ENCODE measurements around the gene DGKE. TPM values are rescaled to one million over a fixed set of nuclear protein-coding genes. Genes with fewer than 3 reads are reported as not detected.

Gene DGKE
- total and polyA plus RNA-seq, 2 of the 8 experiments (the other 6 are each of a cell fraction or from before 2014, with no cell fraction given), result 1.7 to 7.4 TPM

DNA sequence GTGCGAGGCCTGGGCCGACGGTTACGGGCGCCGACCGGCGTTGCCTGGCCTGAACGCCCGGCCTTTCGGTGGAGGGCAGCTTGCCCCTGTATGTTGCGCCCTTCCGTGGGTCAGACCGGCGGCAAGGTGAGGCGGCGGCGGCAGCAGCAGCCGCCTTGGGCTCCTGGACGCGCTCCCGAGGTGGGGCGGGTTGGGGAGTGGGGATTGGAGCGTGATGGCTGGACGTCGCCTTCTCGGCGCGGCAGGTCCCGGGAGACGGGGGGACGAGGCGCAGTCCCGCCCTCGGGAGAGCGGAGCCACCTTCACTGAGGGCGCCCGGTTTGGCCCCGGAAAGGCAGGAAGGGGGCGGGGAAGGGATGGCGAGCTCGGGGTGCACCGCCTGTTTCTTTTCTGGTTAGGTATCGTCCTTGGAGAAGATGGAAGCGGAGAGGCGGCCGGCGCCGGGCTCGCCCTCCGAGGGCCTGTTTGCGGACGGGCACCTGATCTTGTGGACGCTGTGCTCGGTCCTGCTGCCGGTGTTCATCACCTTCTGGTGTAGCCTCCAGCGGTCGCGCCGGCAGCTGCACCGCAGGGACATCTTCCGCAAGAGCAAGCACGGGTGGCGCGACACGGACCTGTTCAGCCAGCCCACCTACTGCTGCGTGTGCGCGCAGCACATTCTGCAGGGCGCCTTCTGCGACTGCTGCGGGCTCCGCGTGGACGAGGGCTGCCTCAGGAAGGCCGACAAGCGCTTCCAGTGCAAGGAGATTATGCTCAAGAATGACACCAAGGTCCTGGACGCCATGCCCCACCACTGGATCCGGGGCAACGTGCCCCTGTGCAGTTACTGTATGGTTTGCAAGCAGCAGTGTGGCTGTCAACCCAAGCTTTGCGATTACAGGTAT, 671 bp downstream of the DGKE start:
- Histone ChIP-seq H2BK120ac (replicated peaks; ENCODE audit: low read depth, low read length) (no peak overlapping the region), H4K8ac (ENCODE audit: extremely low read depth, insufficient read depth, low read length) (peak overlapping the region; percentile 82; the same call in 1 of the 2 replicates), H2AK5ac (ENCODE audit: low read depth, low read length) (no peak overlapping the region), H2AFZ (ENCODE audit: low read length) (peak overlapping the region; percentile 93; the same call in 1 of the 2 replicates), H2BK20ac (ENCODE audit: low read length) (no peak overlapping the region), H3K79me1 (ENCODE audit: low read depth, low read length) (no peaks in the 10 kb centered on the region; the same call in 1 of the 2 replicates), H3K27me3 (replicated peaks in 1 of 4; ENCODE audit: control insufficient read depth in 3 of 4, extremely low read depth in 1 of 4, insufficient read depth in 3 of 4, low read length in 3 of 4) (peaks cover 0 to 8% (median 6%) of the 10 kb centered on the region in 4 experiments; a peak in 6 of 7 replicates), H2BK15ac (ENCODE audit: low read length) (peak overlapping the region; percentile 97; the same call in 1 of the 2 replicates), H4K91ac (replicated peaks; ENCODE audit: insufficient read length, low read length) (no peak overlapping the region), H4K5ac (ENCODE audit: insufficient read length, low read depth, low read length) (no peak overlapping the region), H3K9ac (replicated peaks in 1 of 4; ENCODE audit: extremely low read depth in 1 of 4, low read depth in 3 of 4, low read length in 3 of 4) (peak overlapping the region in 3 of 4 experiments; percentile 11 to 38 (median 34); a peak in 5 of 7 replicates), H3K9me3 (ENCODE audit: insufficient read depth in 2 of 2, low read depth in 1 of 2, low read length in 1 of 2) (no peaks in the 10 kb centered on the region; a peak in 1 of 4 replicates), H2BK5ac (ENCODE audit: low read depth, low read length) (peak overlapping the region; percentile 8; the same call in 1 of the 2 replicates), H3K56ac (replicated peaks; ENCODE audit: insufficient read length, low read depth, low read length) (no peak overlapping the region), H2BK12ac (ENCODE audit: low read depth, low read length) (no peak overlapping the region; the same call in 1 of the 2 replicates), H3K4me3 (ENCODE audit: extremely low read depth in 1 of 4, insufficient read depth in 2 of 4, low read depth in 3 of 4, low read length in 4 of 4) (peak overlapping the region; percentile 59 to 77 (median 74)), H3K27ac (ENCODE audit: low read depth, low read length) (no peak overlapping the region), H3K79me2 (ENCODE audit: control insufficient read depth in 1 of 2, insufficient read depth in 2 of 2, low read length in 2 of 2) (peaks cover 0 to 8% of the 10 kb centered on the region in 2 experiments; a peak in 1 of 4 replicates), H4K20me1 (replicated peaks in 1 of 2; ENCODE audit: control insufficient read depth in 1 of 2, insufficient read depth in 2 of 2, low read length in 2 of 2) (peaks cover 0 to 12% of the 10 kb centered on the region in 2 experiments), H3K23ac (ENCODE audit: insufficient read length) (no peak overlapping the region), H3K4me1 (replicated peaks in 1 of 4; ENCODE audit: control insufficient read depth in 3 of 4, insufficient read depth in 4 of 4, low read length in 3 of 4) (peaks cover 0 to 9% (median 5%) of the 10 kb centered on the region in 4 experiments; a peak in 5 of 7 replicates), H3K4ac (replicated peaks; ENCODE audit: insufficient read length, low read depth, low read length) (no peak overlapping the region), H3K18ac (ENCODE audit: extremely low read depth, low read length) (peak overlapping the region; percentile 65; the same call in 1 of the 2 replicates), H3K36me3 (ENCODE audit: control insufficient read depth in 2 of 4, insufficient read depth in 4 of 4, low read length in 3 of 4) (no peaks in the 10 kb centered on the region; a peak in 1 of 8 replicates), H3K14ac (ENCODE audit: insufficient read length) (no peak overlapping the region), H3K23me2 (ENCODE audit: low read depth, low read length) (peaks cover 18% of the 10 kb centered on the region), H3K4me2 (ENCODE audit: insufficient read depth in 1 of 2, low read depth in 2 of 2, low read length in 2 of 2) (peak overlapping the region; percentile 66 to 98)
- DNase-seq (ENCODE audit: low read depth in 1 of 2, low spot score in 2 of 2) (peak; percentile 21 to 82), FAIRE-seq (no peak)
- ChIA-PET POLR2A (ENCODE audit: partially characterized antibody) (interaction anchor here (0.6 to 2.2 kb wide), 9 partner anchors 8 to 208 kb away, joined by 3 to 9 read pairs (median 3); partner anchors contain the start of gene TRIM25), CTCF (ENCODE audit: partially characterized antibody) (interaction anchor here (1.0 to 4.4 kb wide), 4 partner anchors 10 to 174 kb away, joined by 3 to 18 read pairs (median 4); no protein-coding TSS in a partner anchor)
- WGBS, 2 experiments (ENCODE audit: extremely low coverage in 1 of 2, insufficient coverage in 1 of 2, insufficient read length in 1 of 2, insufficient replicate concordance in 2 of 2, low coverage in 1 of 2, low lambda C conversion rate in 2 of 2, missing lambda C conversion rate in 1 of 2), result 5% methylated on average over 50 of the region's 81 CpGs; no CpG with 5 or more reads in 1 of the 2 experiments
- TF ChIP-seq, protein P1, sequence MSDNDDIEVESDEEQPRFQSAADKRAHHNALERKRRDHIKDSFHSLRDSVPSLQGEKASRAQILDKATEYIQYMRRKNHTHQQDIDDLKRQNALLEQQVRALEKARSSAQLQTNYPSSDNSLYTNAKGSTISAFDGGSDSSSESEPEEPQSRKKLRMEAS (IDR thresholded peaks at IDR 0.05), result peak; percentile 43; the same call in 1 of the 2 replicates
- peak; percentile 45 for TF ChIP-seq ASH2L (IDR thresholded peaks at IDR 0.05; ENCODE audit: low read length)
- TF ChIP-seq FOSL1 (IDR thresholded peaks at IDR 0.05; ENCODE audit: insufficient read depth, low read depth, low read length), result no peak
- TF ChIP-seq POU5F1 (IDR thresholded peaks at IDR 0.05; ENCODE audit: low read depth, low read length), result no peak
- peak; percentile 22 for TF ChIP-seq EZH2 (IDR thresholded peaks at IDR 0.05; ENCODE audit: low read depth, low read length, severe bottlenecking)
- no peak; the same call in 1 of the 2 replicates for TF ChIP-seq KDM1A (IDR thresholded peaks at IDR 0.05; ENCODE audit: borderline replicate concordance, low read length)
- TF ChIP-seq YY1 (IDR thresholded peaks at IDR 0.05; ENCODE audit: low read depth, low read length), result 0 out of 2 replicates have a peak, but pooled peaks have one; percentile 5
- TF ChIP-seq CREB1 (IDR thresholded peaks at IDR 0.05), result 0 out of 2 replicates have a peak, but pooled peaks have one; percentile 26
